22Rv1 (cell line): Measurements from ENCODE around the gene ARL14.

Experiments used
- CTCF ChIP-seq: fragments of 450-650 bp; IDR thresholded peaks from 2 replicates; pipeline ENCODE4 v1.5.1; 2017; ENCODE audit warnings: mild to moderate bottlenecking
- ZFX ChIP-seq: fragments of 450-650 bp; IDR thresholded peaks from 2 replicates; pipeline ENCODE4 v1.6.1; 2017; ENCODE audit warnings: antibody characterized with exemption, borderline replicate concordance

- TF ChIP-seq CTCF: no peak
- no peak for TF ChIP-seq ZFX
Measured at GRCh38 chr3:160703974-160704373, 27.0 kb downstream of the ARL14 start.
